Prostate gland (tissue), 2 donors: ENCODE data around the gene MKNK1.

Experiments used
- POLR2A ChIP-seq: fragments of 450-650 bp; IDR thresholded peaks from one replicate; pipeline ENCODE4 v1.6.1; 2016; ENCODE audit warnings: antibody characterized with exemption, mild to moderate bottlenecking
- POLR2AphosphoS5 ChIP-seq: sonication (generic); formaldehyde crosslinking; IDR thresholded peaks from one replicate; pipeline ENCODE4 v1.6.1; 2017; ENCODE audit warnings: antibody characterized with exemption
- TF ChIP-seq, protein P1 (sequence below), 4 experiments: fragments of 200-600 bp in 2 of 4; fragments of 450-650 bp in 2 of 4; sonication (generic) in 2 of 4; IDR thresholded peaks; 1 replicate in 3 of 4; 2 replicates in 1 of 4; pipeline ENCODE4 v1.5.1; 2016 to 2019; ENCODE audit warnings: antibody characterized with exemption in 4 of 4, mild to moderate bottlenecking in 2 of 4, moderate library complexity in 2 of 4

DNA sequence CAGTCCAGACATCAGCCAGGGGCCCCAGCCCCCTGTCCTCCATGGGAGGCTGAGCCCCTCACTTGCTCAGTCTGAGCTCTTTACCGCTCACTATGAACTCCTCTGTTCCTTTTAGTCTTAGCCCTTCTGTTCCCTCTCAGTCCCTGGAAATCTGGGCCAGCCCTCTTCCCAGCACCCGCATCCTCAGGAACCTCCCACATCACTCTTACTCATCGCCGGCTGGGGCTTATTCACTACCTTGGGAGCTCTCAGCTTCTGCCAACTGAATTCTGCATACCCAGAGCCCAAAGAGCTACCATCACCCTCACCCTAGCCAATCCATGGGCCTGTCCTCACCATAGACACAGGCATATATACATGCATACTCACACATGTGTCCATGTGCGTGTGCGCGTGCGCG is 64.1 kb downstream of the MKNK1 start:
- TF ChIP-seq, protein P1, sequence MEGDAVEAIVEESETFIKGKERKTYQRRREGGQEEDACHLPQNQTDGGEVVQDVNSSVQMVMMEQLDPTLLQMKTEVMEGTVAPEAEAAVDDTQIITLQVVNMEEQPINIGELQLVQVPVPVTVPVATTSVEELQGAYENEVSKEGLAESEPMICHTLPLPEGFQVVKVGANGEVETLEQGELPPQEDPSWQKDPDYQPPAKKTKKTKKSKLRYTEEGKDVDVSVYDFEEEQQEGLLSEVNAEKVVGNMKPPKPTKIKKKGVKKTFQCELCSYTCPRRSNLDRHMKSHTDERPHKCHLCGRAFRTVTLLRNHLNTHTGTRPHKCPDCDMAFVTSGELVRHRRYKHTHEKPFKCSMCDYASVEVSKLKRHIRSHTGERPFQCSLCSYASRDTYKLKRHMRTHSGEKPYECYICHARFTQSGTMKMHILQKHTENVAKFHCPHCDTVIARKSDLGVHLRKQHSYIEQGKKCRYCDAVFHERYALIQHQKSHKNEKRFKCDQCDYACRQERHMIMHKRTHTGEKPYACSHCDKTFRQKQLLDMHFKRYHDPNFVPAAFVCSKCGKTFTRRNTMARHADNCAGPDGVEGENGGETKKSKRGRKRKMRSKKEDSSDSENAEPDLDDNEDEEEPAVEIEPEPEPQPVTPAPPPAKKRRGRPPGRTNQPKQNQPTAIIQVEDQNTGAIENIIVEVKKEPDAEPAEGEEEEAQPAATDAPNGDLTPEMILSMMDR (IDR thresholded peaks at IDR 0.05), result no peak
- TF ChIP-seq POLR2A (no peak), POLR2AphosphoS5 (no peak)
